ENCODE measurements around the gene KRI1.

DNA sequence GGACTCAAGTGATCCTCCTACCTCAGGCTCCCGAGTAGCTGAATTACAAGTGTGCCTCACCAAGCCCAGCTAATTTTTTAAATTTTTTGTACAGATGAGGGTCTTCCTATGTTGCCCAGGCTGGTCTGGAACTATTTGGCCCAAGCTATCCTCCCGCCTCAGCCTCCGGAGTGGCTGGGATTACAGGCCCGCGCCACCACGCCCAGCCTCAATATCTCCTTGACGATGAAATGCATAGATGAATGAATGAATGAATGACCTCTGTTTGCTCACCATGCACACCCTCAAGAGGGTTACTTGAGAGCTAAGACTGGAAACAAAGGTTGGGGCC is 36.2 kb upstream of the KRI1 start:
- TF ChIP-seq EGR1 (IDR thresholded peaks at IDR 0.05; ENCODE audit: low read depth in 2 of 2) (no peak), HNF4G (IDR thresholded peaks at IDR 0.05) (no peak), RXRA (IDR thresholded peaks at IDR 0.05) (no peak), YY1 (IDR thresholded peaks at IDR 0.05) (no peak), JUND (IDR thresholded peaks at IDR 0.05) (no peak), NR2F2 (IDR thresholded peaks at IDR 0.05) (no peak), SP1 (IDR thresholded peaks at IDR 0.05) (no peak), RAD21 (IDR thresholded peaks at IDR 0.05) (no peak)
- TF ChIP-seq, protein P1, sequence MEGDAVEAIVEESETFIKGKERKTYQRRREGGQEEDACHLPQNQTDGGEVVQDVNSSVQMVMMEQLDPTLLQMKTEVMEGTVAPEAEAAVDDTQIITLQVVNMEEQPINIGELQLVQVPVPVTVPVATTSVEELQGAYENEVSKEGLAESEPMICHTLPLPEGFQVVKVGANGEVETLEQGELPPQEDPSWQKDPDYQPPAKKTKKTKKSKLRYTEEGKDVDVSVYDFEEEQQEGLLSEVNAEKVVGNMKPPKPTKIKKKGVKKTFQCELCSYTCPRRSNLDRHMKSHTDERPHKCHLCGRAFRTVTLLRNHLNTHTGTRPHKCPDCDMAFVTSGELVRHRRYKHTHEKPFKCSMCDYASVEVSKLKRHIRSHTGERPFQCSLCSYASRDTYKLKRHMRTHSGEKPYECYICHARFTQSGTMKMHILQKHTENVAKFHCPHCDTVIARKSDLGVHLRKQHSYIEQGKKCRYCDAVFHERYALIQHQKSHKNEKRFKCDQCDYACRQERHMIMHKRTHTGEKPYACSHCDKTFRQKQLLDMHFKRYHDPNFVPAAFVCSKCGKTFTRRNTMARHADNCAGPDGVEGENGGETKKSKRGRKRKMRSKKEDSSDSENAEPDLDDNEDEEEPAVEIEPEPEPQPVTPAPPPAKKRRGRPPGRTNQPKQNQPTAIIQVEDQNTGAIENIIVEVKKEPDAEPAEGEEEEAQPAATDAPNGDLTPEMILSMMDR (IDR thresholded peaks at IDR 0.05; ENCODE audit: low read depth, low read length, missing input control) = no peak
- TF ChIP-seq, protein P2, sequence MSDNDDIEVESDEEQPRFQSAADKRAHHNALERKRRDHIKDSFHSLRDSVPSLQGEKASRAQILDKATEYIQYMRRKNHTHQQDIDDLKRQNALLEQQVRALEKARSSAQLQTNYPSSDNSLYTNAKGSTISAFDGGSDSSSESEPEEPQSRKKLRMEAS (IDR thresholded peaks at IDR 0.05) = no peak
- TF ChIP-seq, protein P3, sequence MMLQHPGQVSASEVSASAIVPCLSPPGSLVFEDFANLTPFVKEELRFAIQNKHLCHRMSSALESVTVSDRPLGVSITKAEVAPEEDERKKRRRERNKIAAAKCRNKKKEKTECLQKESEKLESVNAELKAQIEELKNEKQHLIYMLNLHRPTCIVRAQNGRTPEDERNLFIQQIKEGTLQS (IDR thresholded peaks at IDR 0.05) = no peak
